Thoracic aorta (tissue), 2 donors: ENCODE measurements around the gene IGFL1. TPM values are rescaled to one million over a fixed set of nuclear protein-coding genes. Genes with fewer than 3 reads are reported as not detected.
"Not testable (repeated sequence)": the region's sequence is repeated elsewhere in the genome, so short reads cannot be mapped to it uniquely, and the experiment has no call there.

Experiments
- ATAC-seq: fragments of 150-250 bp; one replicate; pipeline ENCODE4 v1.8.0; 2017; ENCODE audit warnings: low read depth; ENCODE audit not compliant: insufficient number of reproducible peaks, low FRiP score
- DNase-seq: peaks from one replicate; pipeline ENCODE4 v3.0.0-alpha.2; 2020; ENCODE audit warnings: low spot score
- H3K27ac ChIP-seq, 2 donors: fragments of 200-600 bp; sonication (generic); 1 replicate in 1 of 2; 2 replicates in 1 of 2; pipeline ENCODE4 v1.5.1; 2016; ENCODE audit warnings: mild to moderate bottlenecking in 2 of 2, moderate library complexity in 2 of 2
- H3K27me3 ChIP-seq: fragments of 200-600 bp; sonication (generic); replicated peaks from 2 replicates; pipeline ENCODE4 v1.6.0; 2016; ENCODE audit warnings: mild to moderate bottlenecking; ENCODE audit not compliant: insufficient read depth
- H3K36me3 ChIP-seq: fragments of 200-600 bp; sonication (generic); one replicate; pipeline ENCODE4 v1.5.1; 2016
- H3K4me1 ChIP-seq, 2 donors: fragments of 200-600 bp; sonication (generic); 1 replicate in 1 of 2; 2 replicates in 1 of 2; pipeline versions ENCODE4 v1.5.1 to v1.6.0; 2016; ENCODE audit warnings: low read depth in 2 of 2, mild to moderate bottlenecking in 1 of 2; ENCODE audit not compliant: control insufficient read depth in 1 of 2
- H3K4me3 ChIP-seq: fragments of 200-600 bp; sonication (generic); 2 replicates; pipeline ENCODE4 v1.5.1; 2016; ENCODE audit warnings: mild to moderate bottlenecking
- H3K9me3 ChIP-seq: fragments of 200-600 bp; sonication (generic); 2 replicates; pipeline ENCODE4 v1.5.1; 2016
- CTCF ChIP-seq: fragments of 200-600 bp; sonication (generic); IDR thresholded peaks from one replicate; pipeline ENCODE4 v1.5.1; 2019; ENCODE audit warnings: antibody characterized with exemption
- total RNA-seq, 2 donors: library from RNA; depleted of rRNA; stranded (reverse); fragments of >200 nt; gene quantifications; one replicate each; pipeline versions ENCODE4 v1.1.0 to v1.2.3, GENCODE V29; 2016

IGFL1 gene
- total RNA-seq, 2 donors from 2014 or later, result not detected

- Histone ChIP-seq H3K4me3 (no peak overlapping the region), H3K36me3 (no peaks in the 10 kb centered on the region), H3K4me1 (peaks cover 0 to 4% of the 10 kb centered on the region in 2 donors), H3K27me3 (no peaks in the 10 kb centered on the region), H3K27ac (no peak overlapping the region), H3K9me3 (no peaks in the 10 kb centered on the region)
- no peak for DNase-seq
- no peak for ATAC-seq
- TF ChIP-seq CTCF, result no peak
Observed at GRCh38 chr19:46202872-46203860, 26.4 kb upstream of the IGFL1 start.

GRCh38 chr19:46204008-46204407, 25.5 kb upstream of the IGFL1 start:
- H3K9me3 ChIP-seq, result no peaks in the 10 kb centered on the region
- H3K4me1 ChIP-seq, result peaks cover 0 to 4% of the 10 kb centered on the region in 2 donors
- no peak for DNase-seq
- no peak overlapping the region for H3K27ac ChIP-seq
- H3K27me3 ChIP-seq, result no peaks in the 10 kb centered on the region
- ATAC-seq, result no peak
- no peak overlapping the region for H3K4me3 ChIP-seq
- no peaks in the 10 kb centered on the region for H3K36me3 ChIP-seq
- no peak for TF ChIP-seq CTCF

GRCh38 chr19:46205183-46205984, 24.2 kb upstream of the IGFL1 start:
- H3K4me1 ChIP-seq, result peaks cover 0 to 4% of the 10 kb centered on the region in 2 donors
- no peak overlapping the region for H3K27ac ChIP-seq
- H3K4me3 ChIP-seq, result no peak overlapping the region
- DNase-seq (no peak), ATAC-seq (no peak)
- no peaks in the 10 kb centered on the region for H3K9me3 ChIP-seq
- no peaks in the 10 kb centered on the region for H3K36me3 ChIP-seq
- H3K27me3 ChIP-seq, result no peaks in the 10 kb centered on the region
- TF ChIP-seq CTCF, result no peak

- ATAC-seq, result no peak
- H3K9me3 ChIP-seq, result no peaks in the 10 kb centered on the region
- TF ChIP-seq CTCF, result no peak
- no peak overlapping the region for H3K27ac ChIP-seq
- no peaks in the 10 kb centered on the region for H3K27me3 ChIP-seq
- H3K4me1 ChIP-seq, result peaks cover 0 to 10% of the 10 kb centered on the region in 2 donors
- DNase-seq, result no peak
- H3K36me3 ChIP-seq, result no peaks in the 10 kb centered on the region
- H3K4me3 ChIP-seq, result no peak overlapping the region
Observed at GRCh38 chr19:46206176-46206575, 23.4 kb upstream of the IGFL1 start.

DNA sequence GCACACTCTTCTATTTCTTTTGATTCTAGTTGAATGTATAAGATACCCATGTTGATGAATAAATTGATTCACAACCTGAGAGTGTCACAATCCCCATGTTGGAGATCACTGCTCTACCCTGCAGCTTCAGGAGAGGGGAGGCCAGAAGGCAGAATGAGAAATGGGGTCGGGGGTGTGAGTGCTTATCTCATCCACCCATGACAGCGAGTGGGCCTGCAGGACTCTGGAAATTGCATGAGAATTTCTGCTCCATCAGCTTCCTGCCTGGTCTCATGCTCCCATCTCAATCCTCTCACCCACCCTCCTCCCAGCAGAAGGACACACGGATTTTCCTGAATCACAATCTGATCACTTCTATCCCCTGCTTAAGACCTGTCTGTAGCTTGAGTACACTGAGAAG, 22.9 kb upstream of the IGFL1 start:
- H3K4me3 ChIP-seq, result no peak overlapping the region
- H3K9me3 ChIP-seq, result no peaks in the 10 kb centered on the region
- no peaks in the 10 kb centered on the region for H3K27me3 ChIP-seq
- ATAC-seq (no peak), DNase-seq (no peak)
- no peak overlapping the region for H3K27ac ChIP-seq
- TF ChIP-seq CTCF, result no peak
- no peaks in the 10 kb centered on the region for H3K36me3 ChIP-seq
- H3K4me1 ChIP-seq, result peaks cover 0 to 15% of the 10 kb centered on the region in 2 donors

- H3K4me3 ChIP-seq, DNase-seq, H3K27ac ChIP-seq, ATAC-seq, H3K27me3 ChIP-seq, H3K36me3 ChIP-seq, H3K9me3 ChIP-seq: not testable (repeated sequence)
- peaks cover 0 to 19% of the 10 kb centered on the region in 2 donors for H3K4me1 ChIP-seq
Observed at GRCh38 chr19:46207858-46208257, 21.7 kb upstream of the IGFL1 start.
